KOPT-K1 (cell line): ENCODE data around the gene ERBB2.

Experiments used
- H3K27ac ChIP-seq: fragments of 200-600 bp; sonication (generic); 2 replicates; pipeline ENCODE4 v1.5.1; 2016; ENCODE audit warnings: antibody characterized with exemption, mild to moderate bottlenecking, low read depth, low read length; ENCODE audit not compliant: poor library complexity, severe bottlenecking
- H3K36me3 ChIP-seq: fragments of 200-600 bp; sonication (generic); 2 replicates; pipeline ENCODE4 v1.5.1; 2017; ENCODE audit warnings: antibody characterized with exemption, mild to moderate bottlenecking, low read length, moderate library complexity; ENCODE audit not compliant: insufficient read depth
- H3K9me3 ChIP-seq: fragments of 200-600 bp; sonication (generic); 2 replicates; pipeline ENCODE4 v1.5.1; 2017; ENCODE audit warnings: antibody characterized with exemption, low read length, mild to moderate bottlenecking; ENCODE audit not compliant: insufficient read depth, poor library complexity, severe bottlenecking

The ERBB2 gene

GRCh38 chr17:39671651-39672521 is 28.0 kb upstream of the ERBB2 start:
- H3K27ac ChIP-seq = no peak overlapping the region
- H3K9me3 ChIP-seq = no peaks in the 10 kb centered on the region
- no peaks in the 10 kb centered on the region for H3K36me3 ChIP-seq

GRCh38 chr17:39672522-39673334 is 27.1 kb upstream of the ERBB2 start:
- H3K9me3 ChIP-seq = no peaks in the 10 kb centered on the region
- H3K27ac ChIP-seq = no peak overlapping the region
- no peaks in the 10 kb centered on the region for H3K36me3 ChIP-seq

- Histone ChIP-seq H3K27ac (no peak overlapping the region), H3K36me3 (no peaks in the 10 kb centered on the region), H3K9me3 (no peaks in the 10 kb centered on the region)
These were observed 26.4 kb upstream of the ERBB2 start for GRCh38 chr17:39673335-39674081.

GRCh38 chr17:39674179-39674578 is 25.7 kb upstream of the ERBB2 start:
- H3K9me3 ChIP-seq = no peaks in the 10 kb centered on the region
- no peak overlapping the region for H3K27ac ChIP-seq
- no peaks in the 10 kb centered on the region for H3K36me3 ChIP-seq

- H3K36me3 ChIP-seq = no peaks in the 10 kb centered on the region
- H3K27ac ChIP-seq = peak overlapping the region; percentile 75
- no peaks in the 10 kb centered on the region for H3K9me3 ChIP-seq
These were observed 25.0 kb upstream of the ERBB2 start for GRCh38 chr17:39674702-39675389.

- H3K9me3 ChIP-seq = no peaks in the 10 kb centered on the region
- peak overlapping the region; percentile 75 for H3K27ac ChIP-seq
- no peaks in the 10 kb centered on the region for H3K36me3 ChIP-seq
These were observed 24.3 kb upstream of the ERBB2 start for GRCh38 chr17:39675390-39676082.

- no peaks in the 10 kb centered on the region for H3K36me3 ChIP-seq
- peak overlapping the region; percentile 75 for H3K27ac ChIP-seq
- no peaks in the 10 kb centered on the region for H3K9me3 ChIP-seq
These were observed 23.6 kb upstream of the ERBB2 start for GRCh38 chr17:39676198-39676819.

GRCh38 chr17:39677072-39677471 is 22.8 kb upstream of the ERBB2 start:
- peak overlapping the region; percentile 75 for H3K27ac ChIP-seq
- no peaks in the 10 kb centered on the region for H3K36me3 ChIP-seq
- H3K9me3 ChIP-seq = no peaks in the 10 kb centered on the region

- Histone ChIP-seq H3K36me3 (no peaks in the 10 kb centered on the region), H3K9me3 (no peaks in the 10 kb centered on the region), H3K27ac (peak overlapping the region; percentile 75)
These were observed 22.1 kb upstream of the ERBB2 start for GRCh38 chr17:39677542-39678339.

- no peaks in the 10 kb centered on the region for H3K9me3 ChIP-seq
- H3K36me3 ChIP-seq = no peaks in the 10 kb centered on the region
- H3K27ac ChIP-seq = peak overlapping the region; percentile 93
These were observed 21.3 kb upstream of the ERBB2 start for GRCh38 chr17:39678340-39679116.

- peak overlapping the region; percentile 93 for H3K27ac ChIP-seq
- H3K36me3 ChIP-seq = no peaks in the 10 kb centered on the region
- no peaks in the 10 kb centered on the region for H3K9me3 ChIP-seq
These were observed 20.2 kb upstream of the ERBB2 start for GRCh38 chr17:39679521-39680192.

GRCh38 chr17:39683295-39683939 is 16.4 kb upstream of the ERBB2 start:
- no peaks in the 10 kb centered on the region for H3K36me3 ChIP-seq
- H3K27ac ChIP-seq = no peak overlapping the region
- no peaks in the 10 kb centered on the region for H3K9me3 ChIP-seq
